Parathyroid adenoma (tissue), 2 donors: ENCODE data around the gene CLEC16A.

Experiments used
- H2AFZ ChIP-seq: fragments of 300-600 bp; sonication (generic); one replicate; pipeline ENCODE4 v1.7.0; 2017; ENCODE audit warnings: antibody characterized with exemption, mild to moderate bottlenecking
- H3K27ac ChIP-seq: fragments of 300-600 bp; sonication (generic); one replicate; pipeline ENCODE4 v1.7.0; 2017
- H3K27me3 ChIP-seq: fragments of 300-600 bp; sonication (generic); one replicate; pipeline ENCODE4 v1.7.0; 2017; ENCODE audit warnings: low read length; ENCODE audit not compliant: control insufficient read depth, insufficient read depth
- H3K36me3 ChIP-seq: fragments of 300-600 bp; sonication (generic); one replicate; pipeline ENCODE4 v1.7.0; 2017; ENCODE audit warnings: low read length; ENCODE audit not compliant: control insufficient read depth, insufficient read depth
- H3K4me1 ChIP-seq: fragments of 300-600 bp; sonication (generic); one replicate; pipeline ENCODE4 v1.7.0; 2017; ENCODE audit warnings: control low read depth
- H3K4me2 ChIP-seq: fragments of 300-600 bp; sonication (generic); one replicate; pipeline ENCODE4 v1.7.0; 2017; ENCODE audit warnings: low read length
- H3K4me3 ChIP-seq: fragments of 300-600 bp; sonication (generic); one replicate; pipeline ENCODE4 v1.7.0; 2017; ENCODE audit warnings: low read depth, low read length
- H3K79me2 ChIP-seq: fragments of 300-600 bp; sonication (generic); one replicate; pipeline ENCODE4 v1.7.0; 2017; ENCODE audit warnings: control low read depth
- H3K9ac ChIP-seq: fragments of 300-600 bp; sonication (generic); one replicate; pipeline ENCODE4 v1.7.0; 2017; ENCODE audit warnings: mild to moderate bottlenecking
- H3K9me3 ChIP-seq: fragments of 300-600 bp; sonication (generic); one replicate; pipeline ENCODE4 v1.7.0; 2017; ENCODE audit warnings: low read length; ENCODE audit not compliant: control insufficient read depth
- CTCF ChIP-seq: fragments of 300-600 bp; sonication (generic); IDR thresholded peaks from one replicate; pipeline ENCODE4 v1.7.0; 2017; ENCODE audit warnings: antibody characterized with exemption, mild to moderate bottlenecking
- donor health status: primary hyperparathyroidism.

CLEC16A gene

GRCh38 chr16:10993649-10994048 lies 49.3 kb downstream of the CLEC16A start:
- no peaks in the 10 kb centered on the region for H3K79me2 ChIP-seq
- no peaks in the 10 kb centered on the region for H3K36me3 ChIP-seq
- H3K27ac ChIP-seq: no peak overlapping the region
- no peak overlapping the region for H2AFZ ChIP-seq
- no peak overlapping the region for H3K4me2 ChIP-seq
- no peaks in the 10 kb centered on the region for H3K4me1 ChIP-seq
- H3K27me3 ChIP-seq: no peaks in the 10 kb centered on the region
- no peaks in the 10 kb centered on the region for H3K9me3 ChIP-seq
- no peak for TF ChIP-seq CTCF
- no peak overlapping the region for H3K4me3 ChIP-seq
- no peak overlapping the region for H3K9ac ChIP-seq

- H3K4me1 ChIP-seq: no peaks in the 10 kb centered on the region
- no peak overlapping the region for H3K4me3 ChIP-seq
- no peak overlapping the region for H3K4me2 ChIP-seq
- no peak overlapping the region for H2AFZ ChIP-seq
- no peaks in the 10 kb centered on the region for H3K27me3 ChIP-seq
- TF ChIP-seq CTCF: no peak
- no peaks in the 10 kb centered on the region for H3K79me2 ChIP-seq
- no peak overlapping the region for H3K9ac ChIP-seq
- no peaks in the 10 kb centered on the region for H3K36me3 ChIP-seq
- H3K27ac ChIP-seq: no peak overlapping the region
- H3K9me3 ChIP-seq: no peaks in the 10 kb centered on the region
Observed at GRCh38 chr16:10994571-10994970, 50.2 kb downstream of the CLEC16A start.

GRCh38 chr16:10995565-10995964 lies 51.2 kb downstream of the CLEC16A start:
- Histone ChIP-seq H3K27me3 (no peaks in the 10 kb centered on the region), H2AFZ (no peak overlapping the region), H3K4me2 (no peak overlapping the region), H3K79me2 (no peaks in the 10 kb centered on the region), H3K27ac (no peak overlapping the region), H3K4me3 (no peak overlapping the region), H3K9ac (no peak overlapping the region), H3K9me3 (no peaks in the 10 kb centered on the region), H3K36me3 (no peaks in the 10 kb centered on the region), H3K4me1 (no peaks in the 10 kb centered on the region)
- no peak for TF ChIP-seq CTCF

GRCh38 chr16:10997485-10997884 lies 53.1 kb downstream of the CLEC16A start:
- Histone ChIP-seq H3K79me2 (no peaks in the 10 kb centered on the region), H3K27ac (no peak overlapping the region), H3K36me3 (no peaks in the 10 kb centered on the region), H3K27me3 (no peaks in the 10 kb centered on the region), H3K9me3 (no peaks in the 10 kb centered on the region), H3K9ac (no peak overlapping the region), H3K4me3 (no peak overlapping the region), H3K4me2 (no peak overlapping the region), H2AFZ (no peak overlapping the region), H3K4me1 (no peaks in the 10 kb centered on the region)
- TF ChIP-seq CTCF: no peak

- Histone ChIP-seq H2AFZ (no peak overlapping the region), H3K4me3 (no peak overlapping the region), H3K9ac (no peak overlapping the region), H3K79me2 (peaks cover 2% of the 10 kb centered on the region), H3K36me3 (no peaks in the 10 kb centered on the region), H3K27me3 (no peaks in the 10 kb centered on the region), H3K4me1 (no peaks in the 10 kb centered on the region), H3K4me2 (no peak overlapping the region), H3K27ac (no peak overlapping the region), H3K9me3 (no peaks in the 10 kb centered on the region)
- no peak for TF ChIP-seq CTCF
Observed at GRCh38 chr16:10999300-10999699, 54.9 kb downstream of the CLEC16A start.
